CD14-positive monocyte (primary cell): ENCODE results near the gene ACSF3. TPM values are rescaled to one million over a fixed set of nuclear protein-coding genes. Genes with fewer than 3 reads are reported as not detected.

Experiments
- DNase-seq, 3 donors: peaks; one replicate each; pipeline ENCODE4 v3.0.0-alpha.2; 2011 to 2022
- H2AFZ ChIP-seq: 2 replicates; pipeline ENCODE4 v1.6.0; 2012; ENCODE audit warnings: mild to moderate bottlenecking, low read depth, low read length, inconsistent platforms; ENCODE audit not compliant: insufficient read depth, poor library complexity, severe bottlenecking
- H3K27ac ChIP-seq, 2 donors: 1 replicate in 1 of 2; 2 replicates in 1 of 2; pipeline ENCODE4 v1.5.1; 2012 to 2013; ENCODE audit warnings: low read length in 2 of 2, control low read depth in 1 of 2, inconsistent platforms in 1 of 2, low read depth in 1 of 2, mild to moderate bottlenecking in 1 of 2
- H3K27me3 ChIP-seq, 2 donors: one replicate each; pipeline versions ENCODE4 v1.6.0 to v1.6.1; 2011 to 2013; ENCODE audit warnings: low read length in 2 of 2; ENCODE audit not compliant: control insufficient read depth in 2 of 2, insufficient read depth in 2 of 2
- H3K36me3 ChIP-seq, 2 donors: replicated peaks in 1 of 2; 1 replicate in 1 of 2; 2 replicates in 1 of 2; pipeline versions ENCODE4 v1.5.1 to v1.6.1; 2012 to 2013; ENCODE audit warnings: low read length in 2 of 2, control low read depth in 1 of 2, inconsistent platforms in 1 of 2, mild to moderate bottlenecking in 1 of 2; ENCODE audit not compliant: insufficient read depth in 2 of 2, control insufficient read depth in 1 of 2
- H3K4me1 ChIP-seq, 2 donors: 1 replicate in 1 of 2; 2 replicates in 1 of 2; pipeline versions ENCODE4 v1.5.1 to v1.6.1; 2012 to 2013; ENCODE audit warnings: low read length in 2 of 2, control low read depth in 1 of 2, inconsistent platforms in 1 of 2, mild to moderate bottlenecking in 1 of 2, moderate library complexity in 1 of 2; ENCODE audit not compliant: insufficient read depth in 2 of 2, control insufficient read depth in 1 of 2
- H3K4me2 ChIP-seq: replicated peaks from 2 replicates; pipeline ENCODE3; 2012; ENCODE audit warnings: low read length, moderate library complexity, mild to moderate bottlenecking; ENCODE audit not compliant: poor library complexity, severe bottlenecking; ENCODE audit errors: extremely low read depth
- H3K4me3 ChIP-seq, 3 experiments: fragments of 200-600 bp in 1 of 3; sonication (generic) in 1 of 3; replicated peaks in 1 of 3; 1 replicate in 2 of 3; 2 replicates in 1 of 3; pipeline ENCODE4 v1.5.1; 2011 to 2013; ENCODE audit warnings: low read length in 3 of 3, mild to moderate bottlenecking in 3 of 3, control low read depth in 2 of 3, low read depth in 2 of 3, inconsistent platforms in 1 of 3, moderate library complexity in 1 of 3
- H3K79me2 ChIP-seq: 2 replicates; pipeline ENCODE4 v1.6.0; 2012; ENCODE audit warnings: mild to moderate bottlenecking, control low read depth, inconsistent platforms, low read length, moderate library complexity; ENCODE audit not compliant: insufficient read depth
- H3K9ac ChIP-seq: 2 replicates; pipeline ENCODE4 v1.6.0; 2017; ENCODE audit warnings: low read length, mild to moderate bottlenecking; ENCODE audit not compliant: insufficient read depth, poor library complexity, severe bottlenecking
- H3K9me3 ChIP-seq, 2 donors: replicated peaks in 1 of 2; 1 replicate in 1 of 2; 2 replicates in 1 of 2; pipeline versions ENCODE4 v1.5.1 to v1.6.1; 2012 to 2013; ENCODE audit warnings: low read length in 2 of 2, control low read depth in 1 of 2; ENCODE audit not compliant: control insufficient read depth in 1 of 2, insufficient read depth in 1 of 2
- H4K20me1 ChIP-seq: 2 replicates; pipeline ENCODE4 v1.6.0; 2012; ENCODE audit warnings: mild to moderate bottlenecking, low read length, control low read depth, moderate library complexity; ENCODE audit not compliant: insufficient read depth
- H3K27ac Mint-ChIP-seq, 7 donors: one replicate each; pipeline ENCODE4 v1.8.0; 2020; ENCODE audit warnings: mild to moderate bottlenecking in 7 of 7, mixed read lengths in 7 of 7, moderate library complexity in 6 of 7, inconsistent platforms in 2 of 7
- H3K27me3 Mint-ChIP-seq, 3 donors: one replicate each; pipeline ENCODE4 v1.8.0; 2021 to 2022; ENCODE audit warnings: low read depth in 3 of 3, mild to moderate bottlenecking in 3 of 3, mixed read lengths in 3 of 3, moderate library complexity in 3 of 3, inconsistent platforms in 1 of 3
- H3K36me3 Mint-ChIP-seq, 2 donors: one replicate each; pipeline ENCODE4 v1.8.0; 2020; ENCODE audit warnings: mixed read lengths in 2 of 2, inconsistent platforms in 1 of 2, mild to moderate bottlenecking in 1 of 2
- H3K4me1 Mint-ChIP-seq: one replicate; pipeline ENCODE4 v1.8.0; 2020; ENCODE audit warnings: mild to moderate bottlenecking, mixed read lengths
- H3K4me3 Mint-ChIP-seq, 2 donors: one replicate each; pipeline ENCODE4 v1.8.0; 2020; ENCODE audit warnings: mild to moderate bottlenecking in 2 of 2, mixed read lengths in 2 of 2, moderate library complexity in 1 of 2
- H3K9me3 Mint-ChIP-seq, 7 donors: one replicate each; pipeline ENCODE4 v1.8.0; 2020 to 2022; ENCODE audit warnings: mixed read lengths in 7 of 7, mild to moderate bottlenecking in 6 of 7, moderate library complexity in 6 of 7, inconsistent platforms in 2 of 7
- CTCF ChIP-seq: fragments of 200-600 bp; IDR thresholded peaks from one replicate; pipeline ENCODE4 v1.8.0; 2022; ENCODE audit warnings: antibody characterized with exemption, mild to moderate bottlenecking
- WGBS: methylation state at CpG from one replicate; pipeline ENCODE4 v1.1.5; 2013; ENCODE audit warnings: missing lambda C conversion rate; ENCODE audit not compliant: insufficient coverage; 5-methylcytosine and 5-hydroxymethylcytosine counted together
- intact Hi-C, 2 donors: fragments of 100-400 bp; cut with micrococcal nuclease; formaldehyde crosslinking; loops; one replicate each; pipeline versions ENCODE4 v1.15.0 to v1.15.1; 2023
- polyA plus RNA-seq, 3 donors: library from polyadenylated mRNA; depleted of rRNA in 1 of 3; unstranded in 2 of 3; stranded (reverse) in 1 of 3; fragments of 300-500 nt in 2 of 3; fragments of >200 nt in 1 of 3; fragmentation: Illumina TruSeq in 2 of 3; gene quantifications; 1 replicate in 2 of 3; 2 replicates in 1 of 3; pipeline ENCODE4 v1.2.3, GENCODE V29; 2012 to 2021

Gene ACSF3
- polyA plus RNA-seq, 3 donors = 23.5 to 26.7 (median 26.4) TPM

DNA sequence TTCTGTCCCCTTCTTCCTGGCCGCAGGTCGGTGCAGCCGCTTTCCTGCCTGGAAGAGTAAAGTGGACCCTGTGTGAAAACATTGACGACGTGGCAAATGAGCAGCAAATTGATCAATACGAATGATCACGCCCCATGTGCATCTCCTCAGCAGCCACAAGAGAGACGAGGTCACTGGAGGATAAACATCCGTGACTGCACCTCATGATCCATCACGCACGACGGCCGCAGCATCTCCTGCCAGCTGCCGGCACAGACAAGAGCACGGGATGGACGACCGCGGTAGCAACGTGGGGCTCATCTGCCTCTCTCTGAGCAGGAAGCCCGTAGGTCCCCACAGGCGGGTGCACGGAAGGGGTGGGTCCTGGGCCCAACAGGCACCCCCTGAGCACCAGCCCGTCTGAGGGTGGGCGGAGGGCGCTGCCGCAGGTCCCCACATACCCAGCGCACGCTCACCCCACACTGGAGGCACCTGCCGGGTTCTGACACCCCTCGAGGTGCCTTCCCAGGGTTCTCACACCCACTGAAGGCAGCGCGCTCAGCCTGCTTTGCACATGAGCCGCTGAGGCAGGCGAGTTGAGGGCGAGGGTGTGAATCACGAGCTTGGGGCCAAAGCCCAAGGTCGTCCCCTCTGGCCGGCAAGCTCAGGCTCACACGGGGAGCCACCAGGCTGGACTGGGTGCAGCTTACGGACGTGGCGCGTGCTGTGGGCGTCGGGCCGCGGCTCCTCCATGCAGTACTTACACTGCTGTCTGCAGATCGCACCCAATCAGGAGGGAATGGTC is 65.6 kb downstream of the ACSF3 start:
- H3K9ac ChIP-seq = no peak overlapping the region
- H3K27me3 ChIP-seq = peaks cover 0 to 6% of the 10 kb centered on the region in 2 donors
- WGBS = 90% methylated on average over 45 of the region's 48 CpGs
- Mint-ChIP-seq H3K36me3 (no peaks in the 10 kb centered on the region), H3K4me3 (no peak overlapping the region), H3K4me1 (peaks cover 4% of the 10 kb centered on the region), H3K27ac (no peak overlapping the region), H3K9me3 (peaks cover 0 to 5% (median 0%) of the 10 kb centered on the region in 7 donors), H3K27me3 (peaks cover 6 to 29% (median 16%) of the 10 kb centered on the region in 3 donors)
- H2AFZ ChIP-seq = no peak overlapping the region
- H3K4me3 ChIP-seq = no peak overlapping the region
- H3K4me1 ChIP-seq = no peaks in the 10 kb centered on the region
- no peaks in the 10 kb centered on the region for H4K20me1 ChIP-seq
- H3K79me2 ChIP-seq = no peaks in the 10 kb centered on the region
- no peak for DNase-seq
- TF ChIP-seq CTCF = no peak
- H3K36me3 ChIP-seq = no peaks in the 10 kb centered on the region
- no peak overlapping the region for H3K27ac ChIP-seq
- H3K4me2 ChIP-seq = no peak overlapping the region
- no peaks in the 10 kb centered on the region for H3K9me3 ChIP-seq
- intact Hi-C loops = no loop called here

DNA sequence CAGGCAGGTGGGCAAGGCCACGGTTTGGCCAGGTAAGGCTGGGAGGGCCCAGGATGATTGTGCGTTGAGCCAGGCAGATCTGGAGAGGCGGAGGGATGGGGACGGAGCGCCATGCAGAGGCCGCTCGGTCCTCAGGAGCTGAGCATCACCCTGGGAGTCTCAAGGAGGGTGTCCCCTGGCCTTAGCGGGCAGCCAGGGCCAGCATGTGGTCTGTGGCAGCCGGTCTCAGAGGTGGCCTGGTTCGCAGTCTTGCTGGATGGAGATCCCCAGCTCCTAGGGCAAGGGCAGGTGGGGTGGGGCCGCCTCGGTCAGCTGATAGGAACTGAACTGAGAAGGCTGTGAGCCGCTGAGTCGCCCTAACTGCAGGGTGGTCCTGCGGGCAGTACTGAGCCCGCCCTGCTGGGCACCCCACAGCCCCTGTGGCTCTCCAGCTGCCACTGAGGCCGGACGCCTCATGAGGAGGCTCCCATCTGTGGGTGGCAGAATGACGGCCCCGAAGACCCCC is 66.2 kb downstream of the ACSF3 start:
- H3K9me3 Mint-ChIP-seq = peaks cover 0 to 5% (median 0%) of the 10 kb centered on the region in 7 donors
- H3K79me2 ChIP-seq = no peaks in the 10 kb centered on the region
- intact Hi-C loops = no loop called here
- peaks cover 0 to 6% of the 10 kb centered on the region in 2 donors for H3K27me3 ChIP-seq
- no peak for TF ChIP-seq CTCF
- H3K9me3 ChIP-seq = no peaks in the 10 kb centered on the region
- no peak overlapping the region for H3K4me3 ChIP-seq
- no peaks in the 10 kb centered on the region for H4K20me1 ChIP-seq
- H2AFZ ChIP-seq = no peak overlapping the region
- H3K27ac ChIP-seq = no peak overlapping the region
- H3K4me1 Mint-ChIP-seq = peaks cover 4% of the 10 kb centered on the region
- no peaks in the 10 kb centered on the region for H3K36me3 Mint-ChIP-seq
- peaks cover 6 to 24% (median 14%) of the 10 kb centered on the region in 3 donors for H3K27me3 Mint-ChIP-seq
- 96% methylated on average over 18 of the region's 20 CpGs for WGBS
- no peak overlapping the region for H3K4me2 ChIP-seq
- H3K36me3 ChIP-seq = no peaks in the 10 kb centered on the region
- DNase-seq = no peak
- no peak overlapping the region for H3K4me3 Mint-ChIP-seq
- H3K27ac Mint-ChIP-seq = no peak overlapping the region
- H3K4me1 ChIP-seq = no peaks in the 10 kb centered on the region
- H3K9ac ChIP-seq = no peak overlapping the region
